ENCODE data around the gene INPP4B.

GRCh38 chr4:142044271-142044670, 801.8 kb downstream of the INPP4B start:
- TF ChIP-seq CTCF (conservative IDR thresholded peaks at IDR 0.05; ENCODE audit: low read length) (no peak), EZH2phosphoT487 (IDR thresholded peaks at IDR 0.05; ENCODE audit: borderline replicate concordance, low read depth, low read length) (no peak)
